Activated T-cell treated with anti-CD3 and anti-CD28 coated beads, Interleukin-2, amount 50 U/mL, for 72 hours (primary cell): ENCODE measurements around the gene ZDBF2. TPM values are rescaled to one million over a fixed set of nuclear protein-coding genes. Genes with fewer than 3 reads are reported as not detected.
"Not testable (repeated sequence)": the region's sequence is repeated elsewhere in the genome, so short reads cannot be mapped to it uniquely, and the experiment has no call there.

ENCODE experiments used
- ATAC-seq, 2 donors: fragments of 150-1000 bp; cut with Tn5 transposase; replicated peaks in 1 of 2; 2 replicates each; pipeline ENCODE4 v1.10.0; 2021; ENCODE audit warnings: moderate library complexity in 2 of 2, mild to moderate bottlenecking in 1 of 2
- DNase-seq, 2 donors: peaks; one replicate each; pipeline ENCODE4 v3.0.0; 2021 to 2022; ENCODE audit warnings: mixed read lengths in 1 of 2
- H3K27ac Mint-ChIP-seq: one replicate; pipeline ENCODE4 v1.8.0; 2022; ENCODE audit warnings: mild to moderate bottlenecking, moderate library complexity, mixed read lengths
- H3K27me3 Mint-ChIP-seq: one replicate; pipeline ENCODE4 v1.8.0; 2022; ENCODE audit warnings: low read depth, mixed read lengths
- H3K36me3 Mint-ChIP-seq, 2 donors: one replicate each; pipeline ENCODE4 v1.8.0; 2022; ENCODE audit warnings: mixed read lengths in 2 of 2, mild to moderate bottlenecking in 1 of 2; ENCODE audit not compliant: insufficient read depth in 2 of 2
- H3K4me1 Mint-ChIP-seq: one replicate; pipeline ENCODE4 v1.8.0; 2022; ENCODE audit warnings: low read depth, mixed read lengths
- H3K4me3 Mint-ChIP-seq, 2 donors: one replicate each; pipeline ENCODE4 v1.8.0; 2022; ENCODE audit warnings: mild to moderate bottlenecking in 2 of 2, mixed read lengths in 2 of 2, moderate library complexity in 2 of 2
- H3K9me3 Mint-ChIP-seq, 2 donors: one replicate each; pipeline ENCODE4 v1.8.0; 2022; ENCODE audit warnings: mixed read lengths in 2 of 2
- total RNA-seq, 2 donors: library from RNA; stranded (reverse); gene quantifications; one replicate each; pipeline ENCODE4 v1.2.3, GENCODE V29; 2022

Gene ZDBF2
- total RNA-seq, 2 donors from 2014 or later = 15.2 to 19.8 TPM

- DNase-seq (no peak), ATAC-seq (no peak)
- Mint-ChIP-seq H3K36me3 (no peaks in the 10 kb centered on the region), H3K27me3 (peaks cover 69% of the 10 kb centered on the region), H3K4me3 (no peak overlapping the region), H3K9me3 (no peaks in the 10 kb centered on the region), H3K4me1 (peaks cover 6% of the 10 kb centered on the region), H3K27ac (no peak overlapping the region)
Observed at GRCh38 chr2:206266130-206267125, 8.0 kb upstream of the ZDBF2 start.

GRCh38 chr2:206267567-206267966 lies 6.9 kb upstream of the ZDBF2 start:
- DNase-seq (no peak), ATAC-seq (no peak)
- H3K9me3 Mint-ChIP-seq = no peaks in the 10 kb centered on the region
- H3K4me3 Mint-ChIP-seq = no peak overlapping the region
- peaks cover 67% of the 10 kb centered on the region for H3K27me3 Mint-ChIP-seq
- H3K4me1 Mint-ChIP-seq = peaks cover 6% of the 10 kb centered on the region
- H3K36me3 Mint-ChIP-seq = no peaks in the 10 kb centered on the region
- no peak overlapping the region for H3K27ac Mint-ChIP-seq

GRCh38 chr2:206271065-206271464 lies 3.4 kb upstream of the ZDBF2 start:
- Mint-ChIP-seq H3K36me3 (peaks cover 0 to 6% of the 10 kb centered on the region in 2 donors), H3K9me3 (no peaks in the 10 kb centered on the region), H3K27ac (no peak overlapping the region), H3K4me1 (peaks cover 21% of the 10 kb centered on the region), H3K4me3 (no peak overlapping the region), H3K27me3 (peaks cover 58% of the 10 kb centered on the region)
- ATAC-seq = no peak
- no peak for DNase-seq

GRCh38 chr2:206273905-206274304 lies 558 bp upstream of the ZDBF2 start:
- peak overlapping the region; percentile 92 to 93 for H3K4me3 Mint-ChIP-seq
- H3K4me1 Mint-ChIP-seq = peaks cover 24% of the 10 kb centered on the region
- peaks cover 64% of the 10 kb centered on the region for H3K27me3 Mint-ChIP-seq
- H3K36me3 Mint-ChIP-seq = peaks cover 0 to 6% of the 10 kb centered on the region in 2 donors
- H3K27ac Mint-ChIP-seq = peak overlapping the region; percentile 93
- no peak for DNase-seq
- H3K9me3 Mint-ChIP-seq = no peaks in the 10 kb centered on the region
- peak in 1 of 2 donors; percentile 18 for ATAC-seq

GRCh38 chr2:206275312-206276055 lies 1.0 kb downstream of the ZDBF2 start:
- DNase-seq = peak in 1 of 2 donors; percentile 15
- peaks cover 24% of the 10 kb centered on the region for H3K4me1 Mint-ChIP-seq
- peak overlapping the region; percentile 86 for H3K27ac Mint-ChIP-seq
- ATAC-seq = peak; percentile 19 to 35
- H3K36me3 Mint-ChIP-seq = peaks cover 0 to 6% of the 10 kb centered on the region in 2 donors
- no peaks in the 10 kb centered on the region for H3K9me3 Mint-ChIP-seq
- peak overlapping the region; percentile 86 to 88 for H3K4me3 Mint-ChIP-seq
- peaks cover 54% of the 10 kb centered on the region for H3K27me3 Mint-ChIP-seq

- Mint-ChIP-seq H3K27me3 (peaks cover 50% of the 10 kb centered on the region), H3K4me3 (peak overlapping the region; percentile 86 to 88), H3K27ac (peak overlapping the region; percentile 54), H3K9me3 (no peaks in the 10 kb centered on the region), H3K4me1 (peaks cover 24% of the 10 kb centered on the region), H3K36me3 (peaks cover 0 to 6% of the 10 kb centered on the region in 2 donors)
- DNase-seq (no peak), ATAC-seq (no peak)
Observed at GRCh38 chr2:206276169-206276942, 1.9 kb downstream of the ZDBF2 start.

- H3K9me3 Mint-ChIP-seq = no peaks in the 10 kb centered on the region
- H3K4me1 Mint-ChIP-seq = peaks cover 24% of the 10 kb centered on the region
- DNase-seq (no peak), ATAC-seq (no peak)
- peaks cover 4 to 8% of the 10 kb centered on the region in 2 donors for H3K36me3 Mint-ChIP-seq
- no peak overlapping the region for H3K4me3 Mint-ChIP-seq
- peaks cover 45% of the 10 kb centered on the region for H3K27me3 Mint-ChIP-seq
- no peak overlapping the region for H3K27ac Mint-ChIP-seq
Observed at GRCh38 chr2:206277503-206277902, 3.0 kb downstream of the ZDBF2 start.

GRCh38 chr2:206282746-206283145 lies 8.3 kb downstream of the ZDBF2 start:
- no peak for DNase-seq
- no peak for ATAC-seq
- Mint-ChIP-seq H3K27ac (no peak overlapping the region), H3K4me1 (no peaks in the 10 kb centered on the region), H3K9me3 (peaks cover 4 to 9% of the 10 kb centered on the region in 2 donors), H3K4me3 (no peak overlapping the region), H3K27me3 (peaks cover 9% of the 10 kb centered on the region), H3K36me3 (peaks cover 11 to 24% of the 10 kb centered on the region in 2 donors)

GRCh38 chr2:206287197-206287596 lies 12.7 kb downstream of the ZDBF2 start:
- Mint-ChIP-seq H3K4me3 (no peak overlapping the region), H3K9me3 (peaks cover 5 to 21% of the 10 kb centered on the region in 2 donors), H3K4me1 (no peaks in the 10 kb centered on the region), H3K27ac (no peak overlapping the region), H3K27me3 (no peaks in the 10 kb centered on the region), H3K36me3 (peaks cover 16 to 29% of the 10 kb centered on the region in 2 donors)
- DNase-seq (no peak), ATAC-seq (no peak)

GRCh38 chr2:206289391-206289790 lies 14.9 kb downstream of the ZDBF2 start:
- peaks cover 14 to 20% of the 10 kb centered on the region in 2 donors for H3K36me3 Mint-ChIP-seq
- no peak overlapping the region for H3K27ac Mint-ChIP-seq
- ATAC-seq = no peak
- no peaks in the 10 kb centered on the region for H3K27me3 Mint-ChIP-seq
- H3K4me3 Mint-ChIP-seq = no peak overlapping the region
- no peak for DNase-seq
- H3K4me1 Mint-ChIP-seq = no peaks in the 10 kb centered on the region
- peaks cover 5 to 21% of the 10 kb centered on the region in 2 donors for H3K9me3 Mint-ChIP-seq

GRCh38 chr2:206296128-206296527 lies 21.7 kb downstream of the ZDBF2 start:
- H3K27ac Mint-ChIP-seq = no peak overlapping the region
- peaks cover 0 to 4% of the 10 kb centered on the region in 2 donors for H3K9me3 Mint-ChIP-seq
- no peaks in the 10 kb centered on the region for H3K27me3 Mint-ChIP-seq
- ATAC-seq (no peak), DNase-seq (no peak)
- H3K4me1 Mint-ChIP-seq = no peaks in the 10 kb centered on the region
- peaks cover 0 to 2% of the 10 kb centered on the region in 2 donors for H3K36me3 Mint-ChIP-seq
- H3K4me3 Mint-ChIP-seq = no peak overlapping the region

- H3K27ac Mint-ChIP-seq, H3K4me3 Mint-ChIP-seq, H3K36me3 Mint-ChIP-seq, DNase-seq, ATAC-seq, H3K9me3 Mint-ChIP-seq, H3K27me3 Mint-ChIP-seq, H3K4me1 Mint-ChIP-seq: not testable (repeated sequence)
Observed at GRCh38 chr2:206299608-206300007, 25.1 kb downstream of the ZDBF2 start.
